Right hindlimb (tissue), 1 donor: Measurements from ENCODE around the gene DYNLL1.
"Not testable (repeated sequence)": the region's sequence is repeated elsewhere in the genome, so short reads cannot be mapped to it uniquely, and the experiment has no call there.

Source experiments
- DNase-seq: peaks from one replicate; pipeline ENCODE4 v3.0.0-alpha.2; 2018

Gene DYNLL1

GRCh38 chr12:120495731-120496412, at the start of gene DYNLL1:
Gene DYNLL1, plus strand, starts transcription at chr12:120496113. Its CDS starts 309 bp downstream, at chr12:120496422.
- peak; percentile 98 for DNase-seq

GRCh38 chr12:120446844-120447178, 49.1 kb upstream of the DYNLL1 start:
- DNase-seq = not testable (repeated sequence)

DNA sequence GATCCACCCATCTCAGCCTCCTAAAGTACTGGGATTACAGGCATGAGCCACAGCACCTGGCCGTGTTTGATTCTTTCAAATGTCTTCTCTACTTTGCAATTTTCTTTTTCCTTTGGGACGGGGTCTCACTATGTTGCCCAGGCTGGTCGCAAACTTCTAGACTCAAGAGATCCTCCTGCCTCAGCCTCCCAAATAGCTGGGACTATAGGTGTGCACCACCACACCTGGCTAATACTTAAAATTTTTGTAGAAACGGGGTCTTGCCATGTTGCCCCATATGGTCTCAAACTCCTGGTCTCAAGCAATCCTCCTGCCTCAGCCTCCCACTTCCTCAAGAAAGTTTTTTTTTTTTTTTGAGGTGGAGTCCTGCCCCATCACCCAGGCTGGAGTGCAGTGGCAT, 47.9 kb upstream of the DYNLL1 start:
- no peak for DNase-seq

- not testable (repeated sequence) for DNase-seq
Measured at GRCh38 chr12:120452524-120452923, 43.4 kb upstream of the DYNLL1 start.

DNA sequence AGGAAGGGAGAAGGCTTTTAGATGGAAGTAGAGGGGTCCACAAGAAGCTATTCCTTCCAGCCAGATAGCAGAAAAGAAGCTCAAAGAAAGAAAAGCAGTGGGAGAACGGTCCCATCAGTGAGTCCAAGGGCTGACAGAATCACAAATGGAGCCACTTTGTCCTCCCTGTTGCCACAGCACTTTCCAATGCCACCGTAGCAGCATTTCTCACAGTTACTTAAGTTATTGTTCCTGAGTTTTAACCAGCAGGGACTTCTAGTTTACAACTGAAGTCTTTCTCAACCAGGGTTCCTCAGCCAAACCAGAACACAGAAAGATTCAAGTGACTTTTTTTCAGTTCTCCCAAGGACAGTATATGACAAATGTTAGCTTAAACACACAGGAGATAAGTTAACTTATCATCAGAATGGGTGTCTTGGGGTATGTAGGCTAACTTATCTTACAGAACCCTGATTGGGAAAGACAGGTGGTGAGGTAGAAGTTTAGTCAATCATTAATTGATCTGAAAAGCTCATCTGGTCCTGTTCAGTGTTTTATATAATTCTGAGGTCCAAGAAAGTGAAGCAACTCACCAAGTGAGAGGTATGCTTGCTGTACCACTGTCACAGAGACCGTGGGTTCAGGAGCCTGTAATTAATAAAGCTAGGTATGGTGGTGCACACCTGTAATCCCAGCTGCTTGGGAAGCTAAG, 42.7 kb upstream of the DYNLL1 start:
- no peak for DNase-seq

- DNase-seq = no peak
Measured at GRCh38 chr12:120453977-120454376, 41.9 kb upstream of the DYNLL1 start.

- no peak for DNase-seq
Measured at GRCh38 chr12:120455302-120455701, 40.6 kb upstream of the DYNLL1 start.

GRCh38 chr12:120457133-120457532, 38.8 kb upstream of the DYNLL1 start:
- DNase-seq = no peak

DNA sequence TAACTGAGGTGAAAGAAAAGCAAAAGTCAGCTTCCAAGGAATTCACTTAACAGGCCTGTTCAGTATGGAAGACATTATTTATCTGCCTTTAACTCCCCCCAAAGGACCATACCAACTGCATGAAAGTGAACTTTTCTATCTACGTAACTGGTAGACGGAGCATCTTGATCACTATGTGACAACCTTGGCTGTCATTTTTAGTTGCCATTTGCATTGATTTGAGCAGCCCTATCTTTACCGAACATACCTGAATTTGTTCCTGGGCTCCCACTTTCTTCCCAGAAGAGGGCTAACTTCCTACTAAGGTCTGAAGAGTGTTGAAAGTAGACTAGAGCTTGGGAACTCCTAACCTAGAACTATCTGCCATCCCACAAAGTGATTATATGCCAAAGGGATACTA, 35.8 kb upstream of the DYNLL1 start:
- no peak for DNase-seq

DNA sequence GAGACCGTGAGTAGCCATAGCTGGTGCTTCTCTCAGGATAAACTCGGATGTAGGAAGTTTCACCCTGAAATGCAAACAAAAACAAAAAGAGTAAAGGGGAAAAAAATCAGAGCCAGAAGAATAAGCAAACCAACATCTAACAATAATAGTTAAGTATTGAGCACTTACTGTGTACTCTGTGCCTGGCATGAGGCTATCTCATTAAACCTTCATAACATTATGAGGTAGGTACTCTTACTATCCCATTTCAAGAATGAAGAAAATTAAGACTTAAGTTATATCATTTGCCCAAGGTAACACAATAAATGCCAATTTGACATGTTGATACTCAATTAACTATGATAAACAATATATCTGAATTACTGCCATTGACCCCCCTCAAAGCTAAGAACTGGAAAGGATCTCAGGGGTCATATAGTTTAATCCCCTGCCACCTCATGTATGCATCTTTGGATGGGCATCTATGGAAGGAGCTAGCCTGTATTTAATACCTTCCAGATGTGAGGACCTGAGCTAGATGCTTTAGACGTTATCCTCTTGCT, 33.7 kb upstream of the DYNLL1 start:
- no peak for DNase-seq

DNA sequence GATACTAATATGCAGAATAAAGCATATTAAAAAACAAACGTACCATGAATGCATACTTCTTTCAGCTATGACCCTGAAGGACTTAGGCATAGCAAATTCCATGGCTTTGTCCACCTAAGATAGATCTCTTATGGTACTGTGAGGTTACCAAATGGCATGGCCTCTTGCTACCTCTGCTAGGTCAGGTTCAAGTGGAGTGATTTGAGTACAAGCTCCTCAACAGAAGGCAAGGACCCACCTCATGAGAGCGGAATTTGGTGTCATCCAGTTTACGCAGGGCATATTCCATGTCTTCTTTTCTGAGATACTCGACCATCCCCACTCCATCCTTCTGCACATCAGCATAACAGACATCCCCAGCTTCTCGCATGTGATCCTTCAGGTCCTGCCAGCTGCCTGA, 32.2 kb upstream of the DYNLL1 start:
- no peak for DNase-seq

DNA sequence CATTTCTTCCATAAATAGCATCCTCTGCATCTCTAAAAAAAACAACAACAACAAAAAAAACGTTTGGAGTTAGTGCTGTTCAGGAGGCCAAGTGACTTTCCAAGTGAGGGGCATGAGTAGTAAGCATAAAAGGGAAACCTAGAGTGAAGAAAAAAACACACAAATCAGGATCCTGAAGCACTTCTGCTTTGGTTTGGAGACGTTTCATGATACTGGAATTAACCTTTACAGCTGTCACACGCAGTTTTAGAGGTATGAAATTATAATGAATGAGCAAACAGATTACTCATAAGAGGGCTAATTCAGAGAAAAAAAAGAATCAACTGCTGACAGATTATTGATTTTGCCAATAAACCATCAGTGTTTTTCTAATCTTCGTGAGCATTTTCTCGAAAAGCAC, 30.2 kb upstream of the DYNLL1 start:
- no peak for DNase-seq

DNA sequence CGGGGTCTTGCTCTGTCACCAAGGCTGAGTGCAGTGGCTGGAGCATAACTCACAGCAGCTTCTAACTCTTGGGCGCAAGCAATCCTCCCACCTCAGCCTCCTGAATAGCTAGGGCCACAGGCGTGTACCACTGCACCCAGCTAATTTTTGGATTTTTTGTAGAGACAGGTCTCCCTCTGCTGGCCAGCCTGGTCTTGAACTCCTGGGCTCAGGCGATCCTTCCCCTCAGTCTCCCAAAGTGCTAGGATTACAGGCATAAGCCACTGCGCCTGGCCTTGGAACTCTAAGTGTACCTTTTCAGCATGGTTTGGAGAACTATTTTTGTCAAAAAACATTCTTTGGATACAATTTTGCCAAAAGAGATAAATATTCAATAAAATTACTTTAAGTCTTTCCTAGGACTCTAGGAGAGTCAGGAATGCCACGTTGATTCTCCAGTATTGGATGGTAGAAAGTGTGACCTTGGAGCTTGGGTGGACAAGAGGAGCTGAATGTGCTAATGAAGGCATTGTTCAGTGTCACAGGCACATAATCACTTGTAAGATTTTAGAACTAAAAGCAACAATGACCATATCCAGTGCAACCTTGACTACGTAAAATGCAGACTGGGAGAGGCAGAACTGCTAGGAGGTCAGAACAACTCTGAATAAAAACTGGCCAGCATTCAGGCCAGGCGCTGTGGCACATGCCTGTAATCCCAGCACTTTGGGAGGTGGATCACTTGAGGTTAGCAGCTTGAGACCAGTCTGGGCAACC, 29.2 kb upstream of the DYNLL1 start:
- DNase-seq = peak; percentile 51

- no peak for DNase-seq
Measured at GRCh38 chr12:120467439-120467838, 28.5 kb upstream of the DYNLL1 start.

DNA sequence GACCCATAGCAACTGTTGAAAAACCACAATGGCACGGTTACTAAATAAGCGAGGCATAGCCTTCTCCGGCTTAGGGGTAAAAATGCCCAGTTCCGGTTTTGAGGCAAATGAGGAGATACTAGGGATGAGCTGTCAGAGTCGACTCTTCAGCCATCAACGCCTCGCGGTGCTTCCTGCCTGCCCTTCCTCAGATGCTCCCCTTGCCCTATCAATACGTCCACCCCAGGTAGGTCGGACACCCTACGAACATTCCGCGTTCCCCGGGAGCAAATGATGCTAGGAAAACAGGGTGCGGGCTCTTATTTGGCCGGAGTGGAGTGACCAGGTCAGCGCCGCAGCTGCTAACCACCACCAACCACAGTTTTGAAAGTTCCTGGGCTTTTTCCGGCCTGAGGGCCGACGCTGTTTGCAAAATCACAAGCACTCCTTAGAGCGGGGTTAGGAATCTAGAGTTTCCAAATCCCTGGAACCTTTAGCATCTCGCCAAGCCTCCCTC, 27.5 kb upstream of the DYNLL1 start:
- DNase-seq = peak; percentile 36

GRCh38 chr12:120468821-120469449, 27.0 kb upstream of the DYNLL1 start:
- DNase-seq = no peak

DNA sequence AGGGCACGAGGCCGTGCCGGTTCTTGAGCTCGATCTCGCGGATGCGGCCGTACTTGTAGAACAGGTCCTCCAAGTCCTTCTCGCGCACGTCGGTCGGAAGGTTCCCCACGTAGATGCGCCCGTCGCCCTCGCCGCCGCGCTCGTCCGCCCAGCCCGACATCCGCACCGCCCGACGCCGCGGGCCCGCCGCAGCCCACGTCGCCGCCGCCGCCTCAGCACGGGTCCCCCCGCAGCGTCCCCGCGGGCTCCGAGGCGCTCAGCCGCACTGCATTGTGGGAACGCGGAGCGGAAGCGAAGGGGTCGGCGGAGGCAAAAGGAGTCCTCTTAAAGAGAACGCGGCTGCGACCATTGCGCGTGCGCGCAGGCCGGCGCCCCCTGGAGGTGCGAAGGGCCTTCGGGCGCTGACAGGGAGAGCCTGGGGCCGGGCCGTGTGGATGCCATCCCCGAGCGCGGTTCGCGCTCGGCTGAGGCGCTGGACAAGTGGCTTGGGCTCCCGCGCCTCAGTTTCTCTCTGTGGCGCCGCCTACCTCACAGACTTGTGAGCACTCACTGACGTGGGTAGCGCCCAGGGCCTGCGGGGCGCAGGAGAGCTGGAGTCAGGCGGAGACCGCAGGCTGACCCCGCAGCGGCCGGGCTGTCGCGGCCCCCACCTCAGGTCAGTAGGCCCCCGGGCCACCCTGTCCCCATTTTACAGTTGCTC, 26.3 kb upstream of the DYNLL1 start, which contains the start of gene SRSF9:
Gene SRSF9, minus strand, starts transcription at position 299 of the 700 bp plus-strand sequence. Its CDS starts 139 bp downstream, at position 160.
- peak; percentile 96 for DNase-seq

GRCh38 chr12:120470150-120470784, 25.6 kb upstream of the DYNLL1 start:
- no peak for DNase-seq

DNA sequence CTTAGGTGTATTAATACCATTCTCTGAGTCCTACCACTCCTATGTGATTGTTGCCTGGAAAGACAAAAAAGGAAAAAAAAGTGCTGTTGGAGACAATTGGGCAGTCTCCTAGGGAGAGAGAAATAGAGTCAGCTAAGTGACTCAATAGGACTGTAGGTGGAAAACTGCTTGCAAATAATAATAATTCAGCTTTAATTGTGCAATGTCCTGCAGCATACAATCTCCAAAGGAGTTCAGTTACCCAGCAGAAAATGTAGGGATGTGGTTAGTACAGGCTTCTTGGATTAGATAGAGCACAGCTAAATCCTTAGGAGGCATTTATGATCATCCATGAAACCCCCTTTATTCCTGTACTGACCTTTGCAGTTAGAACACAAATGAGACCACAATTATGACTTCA, 23.4 kb upstream of the DYNLL1 start:
- DNase-seq = no peak

- DNase-seq = no peak
Measured at GRCh38 chr12:120473807-120474615, 21.9 kb upstream of the DYNLL1 start.

GRCh38 chr12:120474616-120474960, 21.3 kb upstream of the DYNLL1 start:
- peak; percentile 51 for DNase-seq
